Keratinocyte (primary cell): ENCODE data around the gene LDAF1. TPM values are rescaled to one million over a fixed set of nuclear protein-coding genes. Genes with fewer than 3 reads are reported as not detected.

ENCODE experiments used
- DNase-seq: peaks from one replicate; pipeline ENCODE4 v3.0.0-alpha.2; 2011; ENCODE audit warnings: low read depth, missing footprints, low spot score
- FAIRE-seq: peaks from 2 replicates; lab custom pipeline; 2011; peaks lifted over from hg19 to GRCh38; lab: Jason Lieb, UNC
- H2AFZ ChIP-seq: 2 replicates; pipeline ENCODE4 v1.6.0; 2012; ENCODE audit warnings: low read length, control low read depth, inconsistent platforms; ENCODE audit not compliant: control insufficient read depth
- H3K27ac ChIP-seq: 2 replicates; pipeline ENCODE4 v1.5.1; 2011; ENCODE audit warnings: low read length; ENCODE audit not compliant: control insufficient read depth, insufficient read depth
- H3K27me3 ChIP-seq: 3 replicates; pipeline ENCODE4 v1.6.0; 2011; ENCODE audit warnings: low read length; ENCODE audit not compliant: control insufficient read depth, insufficient read depth; ENCODE audit errors: extremely low read depth
- H3K36me3 ChIP-seq, 2 experiments: 2 replicates in 1 of 2; 3 replicates in 1 of 2; pipeline ENCODE4 v1.5.1; 2011; ENCODE audit warnings: low read length in 2 of 2, mild to moderate bottlenecking in 1 of 2; ENCODE audit not compliant: control insufficient read depth in 2 of 2, insufficient read depth in 2 of 2; ENCODE audit errors: extremely low read depth in 1 of 2
- H3K4me1 ChIP-seq: 3 replicates; pipeline ENCODE4 v1.5.1; 2011; ENCODE audit warnings: low read length; ENCODE audit not compliant: control insufficient read depth, insufficient read depth; ENCODE audit errors: extremely low read depth
- H3K4me2 ChIP-seq: 3 replicates; pipeline ENCODE4 v1.6.0; 2011; ENCODE audit warnings: low read depth, low read length; ENCODE audit not compliant: control insufficient read depth, insufficient read depth; ENCODE audit errors: extremely low read depth
- H3K4me3 ChIP-seq, 3 experiments: fragments of 200-600 bp in 1 of 3; sonication (generic) in 1 of 3; 2 replicates in 2 of 3; 3 replicates in 1 of 3; pipeline ENCODE4 v1.5.1; 2011 to 2016; ENCODE audit warnings: low read length in 3 of 3, mild to moderate bottlenecking in 3 of 3, control low read depth in 2 of 3, inconsistent platforms in 1 of 3, low read depth in 1 of 3, mixed read lengths in 1 of 3, mixed run types in 1 of 3, moderate library complexity in 1 of 3; ENCODE audit not compliant: control insufficient read depth in 2 of 3, insufficient read depth in 2 of 3; ENCODE audit errors: extremely low read depth in 1 of 3
- H3K79me2 ChIP-seq: 2 replicates; pipeline ENCODE4 v1.6.0; 2012; ENCODE audit warnings: low read length; ENCODE audit not compliant: control insufficient read depth, insufficient read depth
- H3K9ac ChIP-seq: 3 replicates; pipeline ENCODE4 v1.6.0; 2011; ENCODE audit warnings: low read length; ENCODE audit not compliant: control insufficient read depth, insufficient read depth; ENCODE audit errors: extremely low read depth
- H3K9me1 ChIP-seq: 3 replicates; pipeline ENCODE4 v1.6.0; 2011; ENCODE audit warnings: low read length; ENCODE audit not compliant: control insufficient read depth, insufficient read depth; ENCODE audit errors: extremely low read depth
- H3K9me3 ChIP-seq: 2 replicates; pipeline ENCODE4 v1.5.1; 2012; ENCODE audit warnings: low read depth, low read length; ENCODE audit not compliant: control insufficient read depth
- H4K20me1 ChIP-seq: 3 replicates; pipeline ENCODE4 v1.6.0; 2011; ENCODE audit warnings: low read length; ENCODE audit not compliant: control insufficient read depth, insufficient read depth; ENCODE audit errors: extremely low read depth
- CTCF ChIP-seq, 3 experiments: IDR thresholded peaks in 1 of 3; conservative IDR thresholded peaks in 1 of 3; optimal IDR thresholded peaks in 1 of 3; 2 replicates in 2 of 3; 3 replicates in 1 of 3; pipeline versions ENCODE3 to v1.5.1; 2011; ENCODE audit warnings: low read length in 3 of 3, mild to moderate bottlenecking in 3 of 3, moderate library complexity in 2 of 3, control low read depth in 1 of 3, inconsistent platforms in 1 of 3; ENCODE audit not compliant: insufficient read depth in 2 of 3; ENCODE audit errors: extremely low read depth in 1 of 3
- EZH2 ChIP-seq: IDR thresholded peaks from one replicate; pipeline ENCODE4 v1.6.1; 2012; ENCODE audit warnings: inconsistent platforms, mild to moderate bottlenecking, low read length, moderate library complexity
- dilution Hi-C: fragments of 300-500 bp; cut with MboI; formaldehyde crosslinking; loops from one replicate; pipeline ENCODE4 v1.7.0; 2020; ENCODE audit warnings: low sequenced_read_pairs; ENCODE audit not compliant: extremely low pct_ligation_motif_present
- polyA plus RNA-seq, 5 experiments: library from polyadenylated mRNA; depleted of rRNA in 3 of 5; stranded (reverse) in 3 of 5; stranded (forward) in 1 of 5; unstranded in 1 of 5; fragments of >200 nt; gene quantifications; 1 replicate in 1 of 5; 2 replicates in 3 of 5; 3 replicates in 1 of 5; pipeline versions ENCODE4 v1.2.1 to v1.2.3, GENCODE V29; 2011 to 2012; ENCODE audit warnings: missing spikeins in 2 of 5, low read depth in 1 of 5, low replicate concordance in 1 of 5

LDAF1 gene
- polyA plus RNA-seq, 1 donor (not counting 4 experiments of a cell fraction or from before 2014, with no cell fraction given): 45.4 TPM

GRCh38 chr16:21183995-21184394 is 25.5 kb downstream of the LDAF1 start:
- Histone ChIP-seq H2AFZ (no peak overlapping the region), H3K4me2 (no peak overlapping the region), H3K9me3 (no peaks in the 10 kb centered on the region), H3K27ac (no peak overlapping the region), H3K4me1 (peaks cover 10% of the 10 kb centered on the region), H3K9ac (no peak overlapping the region), H4K20me1 (no peaks in the 10 kb centered on the region), H3K4me3 (no peak overlapping the region), H3K36me3 (peaks cover 21 to 22% of the 10 kb centered on the region in 2 experiments), H3K9me1 (no peaks in the 10 kb centered on the region), H3K27me3 (no peaks in the 10 kb centered on the region), H3K79me2 (no peaks in the 10 kb centered on the region)
- dilution Hi-C loops: no loop called here
- DNase-seq (no peak), FAIRE-seq (no peak)
- TF ChIP-seq EZH2 (no peak), CTCF (optimal IDR thresholded peaks at IDR 0.05 in 1 of 3, IDR thresholded peaks at IDR 0.05 in 1 of 3, conservative IDR thresholded peaks at IDR 0.05 in 1 of 3; ENCODE audit: extremely low read depth in 1 of 3, insufficient read depth in 2 of 3, low read length in 3 of 3) (no peak)

GRCh38 chr16:21184834-21185233 is 26.4 kb downstream of the LDAF1 start:
- Histone ChIP-seq H4K20me1 (no peaks in the 10 kb centered on the region), H3K9me3 (no peaks in the 10 kb centered on the region), H3K4me2 (no peak overlapping the region), H2AFZ (no peak overlapping the region), H3K4me1 (peaks cover 10% of the 10 kb centered on the region), H3K36me3 (peaks cover 13 to 15% of the 10 kb centered on the region in 2 experiments), H3K79me2 (no peaks in the 10 kb centered on the region), H3K27ac (no peak overlapping the region), H3K27me3 (no peaks in the 10 kb centered on the region), H3K9ac (no peak overlapping the region), H3K9me1 (no peaks in the 10 kb centered on the region), H3K4me3 (no peak overlapping the region)
- dilution Hi-C loops: no loop called here
- FAIRE-seq (no peak), DNase-seq (no peak)
- TF ChIP-seq CTCF (optimal IDR thresholded peaks at IDR 0.05 in 1 of 3, IDR thresholded peaks at IDR 0.05 in 1 of 3, conservative IDR thresholded peaks at IDR 0.05 in 1 of 3; ENCODE audit: extremely low read depth in 1 of 3, insufficient read depth in 2 of 3, low read length in 3 of 3) (no peak), EZH2 (no peak)
